Esophagus squamous epithelium (tissue), 4 donors: ENCODE data around the gene GBP3.

Experiments used
- POLR2A ChIP-seq, 4 donors: fragments of 450-650 bp; IDR thresholded peaks; one replicate each; pipeline ENCODE4 v1.6.1; 2017; ENCODE audit warnings: antibody characterized with exemption in 4 of 4, mild to moderate bottlenecking in 4 of 4, moderate library complexity in 3 of 4
- TF ChIP-seq, protein P1 (sequence below), 6 experiments: fragments of 450-650 bp in 4 of 6; fragments of 200-600 bp in 2 of 6; sonication (generic) in 2 of 6; IDR thresholded peaks; one replicate each; pipeline ENCODE4 v1.5.1; 2016 to 2019; ENCODE audit warnings: antibody characterized with exemption in 6 of 6, mild to moderate bottlenecking in 4 of 6, moderate library complexity in 4 of 6

DNA sequence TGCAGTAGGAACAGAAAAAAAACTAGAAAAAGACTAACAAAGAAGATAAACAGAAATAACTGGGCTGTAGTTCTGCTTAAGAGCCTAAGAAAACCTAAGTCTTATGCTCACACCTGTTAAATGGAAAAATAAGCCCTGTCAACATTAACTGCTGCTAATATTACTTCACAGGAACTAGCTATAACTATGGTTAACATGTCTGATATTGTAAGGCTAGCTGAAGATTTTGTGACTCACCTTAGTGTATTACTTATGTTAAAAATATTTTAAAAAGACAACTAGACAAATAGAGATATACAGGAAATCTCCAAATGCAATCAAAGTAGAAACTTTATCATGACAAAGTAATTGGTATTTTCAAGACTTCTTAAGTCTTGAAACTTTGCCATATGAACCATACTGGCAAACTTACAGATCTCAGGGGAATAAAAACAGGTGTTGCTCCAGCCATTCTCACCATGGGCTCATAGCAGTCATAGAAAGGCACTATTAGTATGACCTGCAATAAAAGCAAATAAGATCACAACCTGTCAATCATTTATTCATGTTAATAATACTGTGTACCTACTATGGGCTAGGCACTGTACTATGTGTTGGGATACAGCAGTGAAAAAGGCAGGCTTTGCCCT is 60.9 kb downstream of the GBP3 start:
- TF ChIP-seq POLR2A (IDR thresholded peaks at IDR 0.05): no peak
- TF ChIP-seq, protein P1, sequence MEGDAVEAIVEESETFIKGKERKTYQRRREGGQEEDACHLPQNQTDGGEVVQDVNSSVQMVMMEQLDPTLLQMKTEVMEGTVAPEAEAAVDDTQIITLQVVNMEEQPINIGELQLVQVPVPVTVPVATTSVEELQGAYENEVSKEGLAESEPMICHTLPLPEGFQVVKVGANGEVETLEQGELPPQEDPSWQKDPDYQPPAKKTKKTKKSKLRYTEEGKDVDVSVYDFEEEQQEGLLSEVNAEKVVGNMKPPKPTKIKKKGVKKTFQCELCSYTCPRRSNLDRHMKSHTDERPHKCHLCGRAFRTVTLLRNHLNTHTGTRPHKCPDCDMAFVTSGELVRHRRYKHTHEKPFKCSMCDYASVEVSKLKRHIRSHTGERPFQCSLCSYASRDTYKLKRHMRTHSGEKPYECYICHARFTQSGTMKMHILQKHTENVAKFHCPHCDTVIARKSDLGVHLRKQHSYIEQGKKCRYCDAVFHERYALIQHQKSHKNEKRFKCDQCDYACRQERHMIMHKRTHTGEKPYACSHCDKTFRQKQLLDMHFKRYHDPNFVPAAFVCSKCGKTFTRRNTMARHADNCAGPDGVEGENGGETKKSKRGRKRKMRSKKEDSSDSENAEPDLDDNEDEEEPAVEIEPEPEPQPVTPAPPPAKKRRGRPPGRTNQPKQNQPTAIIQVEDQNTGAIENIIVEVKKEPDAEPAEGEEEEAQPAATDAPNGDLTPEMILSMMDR (IDR thresholded peaks at IDR 0.05): no peak
